ENCODE results near the gene PCARE.

The PCARE gene

DNA sequence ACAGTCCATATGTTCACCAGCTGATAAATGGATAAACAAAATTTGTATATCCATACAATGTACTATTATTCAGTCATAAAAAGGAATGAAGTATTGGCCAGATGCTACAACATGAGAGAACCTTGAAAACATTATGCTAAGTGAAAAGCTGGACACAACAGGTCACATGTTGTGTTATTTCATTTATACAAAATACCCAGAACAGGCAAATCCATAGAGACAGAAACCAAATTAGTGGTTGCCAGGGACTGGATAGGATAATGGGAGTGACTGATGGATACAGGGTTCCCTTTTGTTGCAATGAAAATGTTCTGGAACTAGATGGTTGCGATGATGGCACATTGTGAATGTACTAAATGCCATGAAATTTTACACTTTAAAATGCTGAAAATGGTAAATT lies 10.2 kb upstream of the PCARE start:
- no peak overlapping the region for H3K4me3 ChIP-seq (replicated peaks; ENCODE audit: low read depth, low read length)
- H3K36me3 ChIP-seq (ENCODE audit: control insufficient read depth, insufficient read depth, low read length) = no peaks in the 10 kb centered on the region
- no peaks in the 10 kb centered on the region for H3K27me3 ChIP-seq (replicated peaks; ENCODE audit: control insufficient read depth, insufficient read depth, low read length)
- no peak for DNase-seq (ENCODE audit: extremely low read depth, insufficient read length)
- TF ChIP-seq, protein P1, sequence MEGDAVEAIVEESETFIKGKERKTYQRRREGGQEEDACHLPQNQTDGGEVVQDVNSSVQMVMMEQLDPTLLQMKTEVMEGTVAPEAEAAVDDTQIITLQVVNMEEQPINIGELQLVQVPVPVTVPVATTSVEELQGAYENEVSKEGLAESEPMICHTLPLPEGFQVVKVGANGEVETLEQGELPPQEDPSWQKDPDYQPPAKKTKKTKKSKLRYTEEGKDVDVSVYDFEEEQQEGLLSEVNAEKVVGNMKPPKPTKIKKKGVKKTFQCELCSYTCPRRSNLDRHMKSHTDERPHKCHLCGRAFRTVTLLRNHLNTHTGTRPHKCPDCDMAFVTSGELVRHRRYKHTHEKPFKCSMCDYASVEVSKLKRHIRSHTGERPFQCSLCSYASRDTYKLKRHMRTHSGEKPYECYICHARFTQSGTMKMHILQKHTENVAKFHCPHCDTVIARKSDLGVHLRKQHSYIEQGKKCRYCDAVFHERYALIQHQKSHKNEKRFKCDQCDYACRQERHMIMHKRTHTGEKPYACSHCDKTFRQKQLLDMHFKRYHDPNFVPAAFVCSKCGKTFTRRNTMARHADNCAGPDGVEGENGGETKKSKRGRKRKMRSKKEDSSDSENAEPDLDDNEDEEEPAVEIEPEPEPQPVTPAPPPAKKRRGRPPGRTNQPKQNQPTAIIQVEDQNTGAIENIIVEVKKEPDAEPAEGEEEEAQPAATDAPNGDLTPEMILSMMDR (IDR thresholded peaks at IDR 0.05; ENCODE audit: insufficient read depth, low read length, poor library complexity, severe bottlenecking) = no peak

DNA sequence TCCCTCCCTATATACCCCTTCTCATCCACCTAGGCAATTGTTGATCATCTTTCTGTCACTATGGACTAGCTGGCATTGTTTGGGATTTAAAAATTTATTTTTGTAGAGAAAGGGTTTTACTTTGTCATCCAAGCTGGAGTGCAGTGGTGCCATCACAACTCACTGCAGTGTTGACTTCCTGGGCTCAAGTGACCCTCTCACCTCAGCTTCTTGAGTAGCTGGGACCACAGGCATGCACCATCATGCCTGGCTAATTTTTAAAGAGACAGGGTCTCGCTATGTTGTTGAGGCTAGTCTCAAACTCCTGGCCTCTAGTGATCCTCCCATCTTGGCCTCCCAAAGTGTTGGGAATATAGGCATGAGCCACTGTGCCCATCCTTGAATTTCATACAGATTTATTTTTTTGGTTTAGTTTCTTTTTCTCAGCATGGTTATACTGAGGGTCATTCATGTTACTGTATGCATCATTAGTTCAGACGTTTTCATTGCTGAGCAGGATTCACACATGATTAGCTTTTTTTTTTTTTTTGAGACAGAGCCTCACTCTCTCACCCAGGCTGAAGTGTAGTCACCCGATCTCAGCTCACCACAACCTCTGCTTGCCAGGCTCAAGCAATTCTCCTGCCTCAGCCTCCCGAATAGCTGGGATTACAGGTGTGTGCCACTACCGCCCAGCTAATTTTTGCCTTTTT lies 8.6 kb upstream of the PCARE start:
- H3K4me3 ChIP-seq (replicated peaks; ENCODE audit: low read depth, low read length) = no peak overlapping the region
- TF ChIP-seq, protein P1 (IDR thresholded peaks at IDR 0.05; ENCODE audit: insufficient read depth, low read length, poor library complexity, severe bottlenecking) = no peak
- DNase-seq (ENCODE audit: extremely low read depth, insufficient read length) = peak; percentile 50
- no peaks in the 10 kb centered on the region for H3K27me3 ChIP-seq (replicated peaks; ENCODE audit: control insufficient read depth, insufficient read depth, low read length)
- H3K36me3 ChIP-seq (ENCODE audit: control insufficient read depth, insufficient read depth, low read length) = no peaks in the 10 kb centered on the region

DNA sequence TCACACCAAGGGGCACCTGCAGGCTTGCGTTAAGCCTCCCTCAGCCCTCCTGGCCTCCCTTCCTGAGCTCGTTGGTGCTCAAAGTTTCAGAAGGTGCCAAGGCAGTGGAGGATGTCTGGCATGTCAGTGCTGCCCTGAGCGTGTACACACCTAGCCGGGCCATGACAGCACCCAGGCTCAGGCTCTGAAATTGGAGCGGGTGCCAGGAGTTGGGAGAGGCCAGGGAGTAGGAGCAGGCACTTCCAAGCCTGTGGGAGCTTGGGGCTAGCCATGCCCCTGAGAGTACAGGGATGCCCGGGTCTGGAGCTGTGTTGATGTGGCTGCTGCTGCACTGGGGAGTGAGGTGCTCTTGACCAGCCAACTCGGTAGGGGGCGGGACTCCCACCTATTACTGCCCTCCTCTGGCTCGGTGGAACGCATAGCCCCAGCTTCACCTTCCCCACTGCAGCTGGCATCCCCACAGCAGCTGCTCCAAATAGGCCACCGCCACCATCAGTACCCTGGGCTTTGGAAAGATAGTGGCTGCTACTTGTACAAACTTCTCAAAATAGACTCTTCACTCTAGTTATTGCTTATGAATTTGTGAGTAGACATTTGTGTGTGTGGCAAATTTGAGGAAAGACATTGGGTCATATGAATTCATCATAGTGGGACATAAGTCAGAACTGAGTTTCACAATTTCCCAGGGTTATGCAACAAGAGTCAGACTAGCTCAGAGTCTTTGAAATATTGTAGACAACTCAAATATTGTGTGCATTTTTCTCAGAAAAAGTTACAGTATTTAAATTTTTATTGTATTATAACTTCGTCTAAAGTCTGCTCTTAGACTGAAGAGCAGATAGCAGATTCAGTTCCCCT lies 6.8 kb upstream of the PCARE start:
- H3K27me3 ChIP-seq (replicated peaks; ENCODE audit: control insufficient read depth, insufficient read depth, low read length) = no peaks in the 10 kb centered on the region
- DNase-seq (ENCODE audit: extremely low read depth, insufficient read length) = no peak
- TF ChIP-seq, protein P1 (IDR thresholded peaks at IDR 0.05; ENCODE audit: insufficient read depth, low read length, poor library complexity, severe bottlenecking) = no peak
- H3K4me3 ChIP-seq (replicated peaks; ENCODE audit: low read depth, low read length) = no peak overlapping the region
- H3K36me3 ChIP-seq (ENCODE audit: control insufficient read depth, insufficient read depth, low read length) = no peaks in the 10 kb centered on the region

DNA sequence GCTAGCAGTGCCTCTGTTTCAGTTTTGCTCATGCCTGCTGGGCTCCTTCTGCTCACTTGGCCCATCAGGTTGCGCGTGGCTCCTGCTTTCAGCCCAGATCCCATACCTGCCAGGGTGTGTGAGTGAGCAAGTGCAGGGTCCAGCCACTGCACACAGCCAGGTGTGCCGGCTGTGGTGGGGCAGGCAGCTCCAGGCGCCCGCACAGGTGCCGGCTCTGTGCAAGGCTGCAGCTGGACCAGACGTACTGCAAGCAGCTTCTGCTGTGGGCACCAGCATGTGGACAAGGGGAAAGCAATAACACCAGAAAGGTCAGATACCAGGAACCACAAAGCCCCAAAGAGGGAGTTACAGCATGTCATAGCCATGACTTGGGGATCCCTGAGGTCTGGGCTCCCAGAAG lies 5.6 kb upstream of the PCARE start:
- no peak for DNase-seq (ENCODE audit: extremely low read depth, insufficient read length)
- Histone ChIP-seq H3K4me3 (replicated peaks; ENCODE audit: low read depth, low read length) (no peak overlapping the region), H3K27me3 (replicated peaks; ENCODE audit: control insufficient read depth, insufficient read depth, low read length) (no peaks in the 10 kb centered on the region), H3K36me3 (ENCODE audit: control insufficient read depth, insufficient read depth, low read length) (no peaks in the 10 kb centered on the region)
- TF ChIP-seq, protein P1 (IDR thresholded peaks at IDR 0.05; ENCODE audit: insufficient read depth, low read length, poor library complexity, severe bottlenecking) = no peak

DNA sequence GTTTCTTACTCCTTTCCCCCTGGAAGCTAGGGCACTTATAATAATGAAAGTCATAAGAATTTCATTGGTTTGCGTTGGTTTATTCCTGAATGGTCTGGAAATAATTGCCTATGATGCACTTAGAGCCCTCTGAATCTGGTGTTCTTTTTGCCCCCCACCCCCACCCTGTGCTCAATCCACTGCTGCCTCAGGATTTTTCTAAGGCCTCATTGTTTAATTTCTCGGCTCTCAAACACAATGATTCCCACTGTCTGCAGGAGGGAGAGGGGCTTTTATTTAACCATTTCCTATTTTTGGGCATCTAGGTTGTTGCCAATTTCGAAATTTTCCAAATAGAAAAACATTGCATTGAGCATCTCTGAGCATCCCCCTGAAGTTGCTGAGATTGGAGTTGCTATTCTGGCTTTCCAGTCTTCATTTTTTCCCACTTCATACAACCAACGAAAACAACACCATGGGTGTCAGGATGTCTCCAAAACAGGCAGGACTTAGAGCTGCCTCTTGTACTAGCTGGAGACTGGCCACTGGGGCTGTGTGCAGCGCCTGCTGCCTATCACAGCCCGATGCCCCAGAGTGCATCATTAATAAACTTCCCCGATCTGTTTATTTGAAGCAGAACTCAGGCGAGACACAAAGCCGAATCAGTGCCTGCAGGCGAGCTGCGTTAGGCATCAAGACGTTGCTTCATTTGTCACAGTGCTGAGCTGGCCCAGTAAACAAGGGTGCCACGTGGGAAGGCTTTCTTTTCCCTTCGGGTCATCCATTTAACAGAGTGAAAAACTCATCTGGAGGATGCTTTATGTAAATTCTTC lies 1.8 kb upstream of the PCARE start:
- TF ChIP-seq, protein P1 (IDR thresholded peaks at IDR 0.05; ENCODE audit: insufficient read depth, low read length, poor library complexity, severe bottlenecking) = no peak
- no peak for DNase-seq (ENCODE audit: extremely low read depth, insufficient read length)
- Histone ChIP-seq H3K36me3 (ENCODE audit: control insufficient read depth, insufficient read depth, low read length) (no peaks in the 10 kb centered on the region), H3K27me3 (replicated peaks; ENCODE audit: control insufficient read depth, insufficient read depth, low read length) (no peaks in the 10 kb centered on the region), H3K4me3 (replicated peaks; ENCODE audit: low read depth, low read length) (no peak overlapping the region)
